Activated T-cell treated with anti-CD3 and anti-CD28 coated beads, Interleukin-2, amount 50 U/mL, for 1 hour (primary cell): ENCODE measurements around the gene R3HDM2.

Experiments used
- DNase-seq: peaks from one replicate; pipeline ENCODE4 v3.0.0-alpha.2; 2020

Gene R3HDM2

GRCh38 chr12:57261428-57261865 is 169.4 kb downstream of the R3HDM2 start:
- DNase-seq, result no peak

GRCh38 chr12:57260366-57260765 is 170.5 kb downstream of the R3HDM2 start:
- DNase-seq, result no peak

DNA sequence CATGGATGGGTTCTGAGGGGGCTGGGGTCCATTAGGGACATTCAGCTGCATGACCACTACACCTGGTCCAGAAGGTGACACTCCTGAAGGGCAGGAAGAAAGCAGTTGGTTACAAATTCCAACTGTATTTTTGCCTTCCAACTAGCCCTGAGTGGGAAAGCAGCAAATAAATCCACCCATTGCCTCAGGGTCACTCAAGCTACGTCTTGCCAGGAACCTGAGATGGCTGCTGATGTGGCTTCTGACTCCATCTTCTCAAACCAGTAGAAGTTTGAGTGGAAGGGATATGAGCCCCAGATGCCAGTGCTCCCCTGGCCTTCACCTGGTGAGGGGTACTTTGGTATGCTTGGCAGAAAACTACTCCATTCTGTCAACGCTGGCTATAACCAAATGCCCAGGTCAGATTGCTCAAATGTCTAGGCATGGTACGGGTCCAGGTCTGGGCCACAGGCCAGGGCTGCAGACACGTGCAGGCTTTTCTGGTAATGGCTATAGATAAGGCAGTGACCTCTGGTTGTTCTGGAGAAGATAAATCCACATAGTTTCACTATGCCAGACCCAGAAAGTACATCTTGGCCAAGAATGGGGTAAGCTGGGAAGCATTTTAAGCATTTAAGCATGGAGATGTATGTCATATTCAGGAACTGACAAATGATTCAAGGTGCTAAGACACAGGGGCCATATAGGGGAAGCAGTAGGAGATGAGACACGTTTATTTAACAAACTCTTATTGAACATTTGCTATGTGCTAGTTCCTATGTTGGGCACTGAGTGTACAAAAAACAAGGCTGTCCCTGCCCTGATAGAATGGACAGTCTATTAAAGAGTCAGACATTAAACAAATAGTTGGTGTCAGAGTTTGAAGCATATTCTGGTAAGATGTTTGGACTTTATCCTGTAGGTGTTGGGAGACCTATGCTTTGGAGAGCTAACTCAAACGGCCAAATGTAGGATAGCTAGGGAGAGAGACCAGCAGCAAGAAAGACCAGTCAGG is 171.6 kb downstream of the R3HDM2 start:
- no peak for DNase-seq

DNA sequence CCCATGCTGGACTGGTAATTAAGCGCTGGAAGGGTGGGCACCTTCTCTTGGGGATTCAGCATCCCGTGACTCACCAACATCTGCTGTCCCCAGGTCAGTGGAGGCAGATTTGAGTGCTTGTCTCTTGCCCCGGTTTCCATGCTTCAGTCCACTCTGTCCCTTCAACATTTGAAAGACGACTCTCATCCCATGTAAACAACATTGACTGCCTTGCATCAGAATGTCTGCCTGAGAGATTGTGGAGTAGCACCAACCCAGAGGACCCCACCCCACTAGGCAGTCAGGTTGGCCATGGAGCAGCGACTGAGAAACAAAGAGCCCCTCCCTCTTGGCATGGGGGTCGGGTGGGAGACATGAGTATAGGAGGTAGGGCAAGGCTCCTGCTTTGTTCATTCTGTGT is 174.9 kb downstream of the R3HDM2 start:
- DNase-seq, result no peak

GRCh38 chr12:57254506-57255280 is 176.2 kb downstream of the R3HDM2 start:
- DNase-seq, result no peak

GRCh38 chr12:57250956-57251355 is 179.9 kb downstream of the R3HDM2 start, which contains the start of gene STAC3:
STAC3 (minus strand) TSS chr12:57251187; CDS start chr12:57249636, 1,551 bp downstream.
- no peak for DNase-seq

- DNase-seq, result no peak
Observed at GRCh38 chr12:57250541-57250940, 180.3 kb downstream of the R3HDM2 start.

DNA sequence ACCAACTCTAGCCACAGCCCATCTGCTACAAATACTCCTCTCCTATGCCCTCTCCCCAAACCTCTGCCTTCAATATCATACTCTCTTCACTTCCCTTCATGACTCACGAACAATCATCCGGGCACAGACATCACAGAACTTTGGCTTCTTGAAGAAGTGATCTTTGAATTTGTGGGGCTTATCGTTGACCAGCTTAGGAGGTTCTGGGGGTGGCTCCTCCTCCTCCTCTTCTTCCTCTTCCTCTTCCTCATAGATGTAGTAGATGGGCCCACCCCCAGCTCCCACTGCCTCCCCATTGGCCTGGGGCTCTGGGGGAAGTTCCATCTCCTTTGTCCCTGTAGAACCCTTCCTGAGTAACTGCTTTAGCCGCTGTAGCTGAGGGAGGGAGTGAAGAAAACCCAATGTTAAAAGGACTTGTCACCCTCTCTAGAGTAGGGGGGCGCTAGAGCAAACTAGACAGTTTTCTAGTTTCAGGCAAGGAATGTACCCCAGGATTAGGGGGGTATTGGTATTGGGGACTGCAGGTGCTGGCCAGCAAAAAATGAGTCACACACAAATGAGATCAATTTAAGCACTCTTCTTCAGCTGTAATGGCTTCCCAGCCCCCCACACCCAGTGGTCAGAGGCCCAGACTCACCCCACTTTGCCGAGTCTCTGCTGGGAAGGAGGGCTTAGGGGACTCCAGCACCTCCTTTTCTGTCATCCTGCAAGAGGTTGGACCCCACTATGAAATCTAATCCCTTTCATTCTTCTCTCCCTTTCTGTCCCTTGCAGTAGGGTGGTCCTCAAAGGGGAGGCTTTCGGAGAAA is 181.7 kb downstream of the R3HDM2 start:
- DNase-seq, result no peak

DNA sequence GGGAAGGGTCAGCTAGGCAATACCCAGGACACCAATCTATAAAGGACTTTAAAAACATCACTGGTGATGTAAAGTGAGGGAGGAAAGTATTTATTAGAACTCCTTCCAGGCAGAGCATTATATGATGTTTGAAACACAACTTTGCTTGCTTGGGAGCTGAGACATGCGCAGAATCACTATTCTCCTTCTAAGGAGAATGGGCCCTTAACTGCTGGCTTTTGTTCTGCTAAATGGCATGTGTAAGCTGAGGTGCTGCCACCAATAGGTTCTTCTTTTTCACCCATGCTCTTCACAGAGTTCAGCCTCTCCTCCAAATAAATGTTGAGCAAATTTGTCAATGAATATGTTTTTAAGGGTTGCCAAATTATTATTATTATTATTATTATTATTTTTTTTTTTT is 183.8 kb downstream of the R3HDM2 start:
- no peak for DNase-seq

- DNase-seq, result no peak
Observed at GRCh38 chr12:57244312-57244696, 186.5 kb downstream of the R3HDM2 start.

DNA sequence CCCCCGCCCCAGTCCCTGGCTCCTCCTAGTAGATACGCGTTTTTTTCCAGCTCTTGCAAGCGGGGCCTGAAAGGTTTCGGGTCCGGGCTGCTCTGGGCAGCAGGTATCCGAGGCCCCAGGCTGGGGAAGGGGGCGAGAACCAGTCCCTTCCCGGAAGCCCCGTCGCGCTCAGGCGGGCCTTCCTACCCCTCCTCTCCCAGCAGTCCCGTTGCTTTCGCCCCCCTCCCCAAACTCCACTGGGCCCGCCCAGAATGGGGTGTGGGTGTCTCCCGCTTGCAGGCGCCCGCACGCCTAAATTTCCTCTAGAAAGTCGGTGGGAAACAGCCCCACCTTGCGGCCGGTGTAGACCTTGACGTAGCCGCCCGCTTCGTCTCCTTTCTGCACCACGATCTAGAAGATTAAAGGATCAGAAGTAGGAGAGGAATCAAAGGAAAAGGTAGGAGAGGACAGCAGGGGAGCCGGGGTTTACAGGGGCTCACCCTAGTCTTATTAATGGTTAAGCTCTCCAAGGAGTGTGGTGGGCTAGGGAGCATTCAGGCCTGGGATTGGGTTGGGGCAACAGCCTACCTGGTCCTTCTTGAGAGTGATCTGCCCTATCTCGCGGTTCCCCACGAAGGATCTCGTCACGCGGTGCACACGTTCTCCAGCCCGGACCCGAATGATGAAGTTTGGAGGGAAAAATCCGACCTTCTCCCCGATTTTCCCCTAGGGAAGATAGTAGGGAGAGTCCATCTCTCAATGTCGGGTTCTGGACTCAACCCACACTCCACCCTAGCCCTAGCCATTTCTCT is 187.1 kb downstream of the R3HDM2 start:
- peak; percentile 85 for DNase-seq

DNA sequence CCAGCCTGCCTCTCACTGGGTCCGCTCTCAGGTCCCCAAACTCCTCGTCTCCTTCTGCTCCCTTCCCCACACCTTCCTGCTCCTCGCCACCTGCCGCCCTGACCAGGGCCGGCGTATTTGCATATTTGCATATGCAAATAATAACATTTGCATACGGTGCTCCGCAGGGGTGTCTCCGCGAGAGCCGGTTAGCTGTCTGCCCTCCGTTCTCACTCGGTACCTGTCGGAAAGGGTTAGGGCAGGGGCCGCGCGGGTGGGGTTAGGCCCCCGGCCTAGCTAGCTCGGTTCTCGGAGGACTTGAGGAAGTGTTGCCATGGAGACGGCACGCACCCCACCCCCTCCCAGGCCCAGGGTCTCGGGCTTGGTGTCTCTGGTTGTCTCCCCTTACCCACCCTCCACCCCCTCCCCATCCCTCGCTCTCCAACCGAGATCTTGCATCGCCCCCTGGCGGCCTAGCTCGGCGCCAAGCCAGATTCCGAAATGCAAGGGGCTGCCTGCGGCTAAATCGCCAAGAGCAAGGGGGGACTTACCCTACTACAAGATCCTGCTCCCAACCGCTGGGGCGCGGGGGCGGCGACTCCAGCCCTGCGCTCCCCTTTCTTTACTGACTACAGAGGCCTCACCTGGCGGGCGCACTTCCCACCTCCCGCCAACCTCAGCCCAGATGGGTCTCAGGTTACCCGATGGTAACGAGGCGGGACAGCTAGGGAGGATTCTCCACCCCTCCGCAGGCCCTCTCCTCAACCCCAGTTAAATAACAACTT is 188.0 kb downstream of the R3HDM2 start:
- DNase-seq, result peak; percentile 76

DNA sequence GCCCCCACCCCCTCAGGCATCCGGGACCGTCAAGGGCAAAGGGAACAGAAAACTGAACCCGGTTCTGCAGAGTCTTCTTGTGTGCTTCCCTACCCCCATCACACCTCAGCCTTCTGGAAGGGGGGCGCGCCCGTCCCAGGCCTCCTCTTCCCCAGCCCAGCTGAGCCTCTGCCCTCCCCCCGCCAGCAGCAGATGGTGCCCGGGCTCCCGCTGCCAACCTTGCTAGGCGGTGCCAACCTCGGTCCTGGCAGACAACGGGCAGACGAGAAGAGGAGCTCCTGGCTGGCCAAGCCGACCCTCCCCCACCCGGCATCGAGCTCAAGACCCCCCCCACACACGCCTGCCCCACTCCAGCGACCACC is 188.5 kb downstream of the R3HDM2 start:
- no peak for DNase-seq

DNA sequence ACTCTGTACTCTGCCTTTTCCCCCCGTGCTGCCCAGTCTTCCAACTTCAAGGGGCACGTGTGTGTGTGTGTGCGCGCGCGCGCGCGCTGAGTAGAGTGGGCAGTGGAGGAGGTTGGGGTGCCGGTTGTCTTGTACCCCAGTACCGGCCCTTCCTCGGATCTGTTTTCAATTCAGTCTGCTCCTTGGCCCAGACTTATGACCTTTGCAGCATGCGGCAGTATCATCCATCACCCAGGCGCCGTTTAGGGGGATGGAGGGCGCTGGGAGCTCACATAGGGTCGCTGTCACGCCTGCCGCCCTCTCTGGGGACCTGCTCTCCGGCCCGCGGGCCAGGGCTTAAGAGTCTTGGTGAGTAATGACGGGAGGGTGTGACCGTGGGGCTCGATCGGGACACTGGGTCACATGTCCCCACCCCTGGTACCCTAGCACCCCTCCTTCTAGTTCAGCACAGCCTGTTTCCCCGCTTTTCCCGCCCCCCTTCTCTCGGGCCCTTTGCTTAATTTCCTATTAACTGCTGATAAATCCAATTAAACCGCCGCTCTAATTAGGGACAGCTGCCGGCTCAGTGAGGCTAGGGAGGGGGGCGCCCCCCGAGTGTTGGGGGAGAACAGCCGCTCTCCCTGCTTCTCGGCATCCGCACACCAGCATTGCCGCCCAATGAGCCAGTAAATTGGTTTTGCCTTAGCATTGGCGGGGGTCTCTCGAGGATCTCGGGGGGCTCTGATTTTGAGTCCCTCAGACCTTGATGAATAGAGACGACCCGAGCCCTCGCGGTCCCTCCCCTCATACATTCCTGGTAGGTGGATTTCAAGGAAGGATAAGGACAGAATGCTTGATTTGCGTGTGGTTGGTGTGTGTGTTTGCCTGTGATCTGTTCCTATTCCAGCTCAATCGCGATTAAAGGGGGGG is 189.2 kb downstream of the R3HDM2 start:
- no peak for DNase-seq

DNA sequence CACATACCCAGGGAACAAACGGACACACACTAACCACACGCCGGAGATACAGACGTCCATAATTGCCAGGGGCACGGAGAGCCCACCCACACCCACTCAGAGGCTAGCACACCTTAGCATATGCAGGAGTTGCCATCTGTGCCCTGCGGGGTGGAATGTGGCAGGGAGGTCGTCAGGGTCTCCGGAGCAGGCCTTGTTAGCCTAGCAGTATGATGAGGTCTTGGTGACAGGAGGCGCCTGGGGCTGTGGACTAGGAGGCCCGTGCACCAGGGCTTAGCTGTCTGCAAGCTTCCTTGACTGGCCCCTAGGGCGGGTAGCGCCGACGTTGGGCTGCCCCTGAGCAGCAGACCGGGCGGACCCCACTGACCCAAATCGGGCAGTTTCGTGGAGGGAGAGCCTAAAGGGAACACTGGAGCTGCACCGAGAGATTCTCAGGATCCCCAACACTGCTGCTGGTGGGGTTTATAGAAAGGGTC is 189.9 kb downstream of the R3HDM2 start:
- DNase-seq, result peak; percentile 45

DNA sequence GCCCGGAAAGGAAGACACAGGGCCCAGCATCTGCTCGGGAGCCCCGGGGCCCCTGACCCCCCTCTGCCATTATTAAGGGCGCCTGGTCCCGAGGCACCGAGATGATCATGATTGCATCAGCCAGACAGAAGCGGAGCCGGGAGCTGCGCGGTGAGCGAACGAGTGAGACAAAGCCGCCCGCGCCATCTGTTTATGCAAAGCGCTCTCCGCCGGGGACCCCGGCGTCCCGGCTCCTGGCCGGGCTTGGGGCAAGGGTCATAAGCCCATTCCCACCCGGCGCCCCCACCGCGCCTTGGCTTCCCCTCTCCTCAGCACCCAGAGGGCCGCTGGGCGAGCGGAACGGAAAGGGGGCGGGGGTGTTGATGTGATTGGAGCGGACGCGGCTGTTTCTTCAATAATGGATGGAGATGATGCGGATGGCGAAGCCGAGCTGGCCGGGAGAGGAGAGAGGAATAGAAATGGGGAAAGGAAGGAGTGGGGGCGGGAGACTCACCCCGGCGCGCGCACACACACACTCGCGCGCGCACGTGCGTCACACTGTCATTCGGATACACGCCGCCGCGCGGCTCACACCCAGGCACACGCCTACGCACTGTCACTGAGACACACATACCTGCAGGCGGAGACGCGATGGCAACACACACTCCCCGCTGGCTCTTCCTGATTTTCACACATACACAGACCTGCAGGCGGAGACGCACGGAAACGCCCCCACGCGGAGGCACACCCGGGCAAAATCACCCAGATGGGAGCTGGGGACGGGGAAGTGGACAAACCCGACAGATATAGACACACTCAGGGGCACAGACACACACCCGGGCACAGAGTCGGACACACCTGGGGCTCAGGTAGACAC is 190.5 kb downstream of the R3HDM2 start:
- peak; percentile 76 for DNase-seq

DNA sequence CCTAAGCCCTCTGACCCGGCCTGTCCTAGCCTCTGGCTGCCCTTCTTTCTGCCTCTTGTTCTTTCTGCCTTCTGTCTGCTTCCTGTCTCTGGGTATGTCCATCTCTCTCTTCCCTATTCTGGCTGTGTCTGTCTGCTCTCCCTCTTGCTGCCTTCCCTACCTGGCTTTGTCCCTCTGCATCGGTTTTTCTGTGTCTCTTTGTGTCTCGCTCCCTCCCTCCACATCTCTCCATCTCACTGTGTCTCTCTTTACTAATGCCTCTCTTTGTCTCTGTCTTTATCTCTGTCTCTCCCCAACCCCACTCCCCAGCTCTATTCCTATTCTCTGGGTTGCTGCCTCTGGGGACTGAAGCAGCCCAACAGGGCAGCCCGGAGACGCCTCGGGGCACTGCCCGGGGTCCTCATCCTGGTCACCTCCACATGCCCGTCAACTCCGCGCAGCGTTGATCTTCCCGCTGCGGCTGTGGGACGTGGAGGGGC is 191.2 kb downstream of the R3HDM2 start:
- DNase-seq, result no peak

- DNase-seq, result peak; percentile 92
Observed at GRCh38 chr12:57238854-57239554, 191.8 kb downstream of the R3HDM2 start.
